ENCODE measurements around the gene TAS2R50.

- no peak for TF ChIP-seq CTCF (IDR thresholded peaks at IDR 0.05)
- TF ChIP-seq POLR2A (IDR thresholded peaks at IDR 0.05): no peak
Observed at GRCh38 chr12:11023387-11023786, 36.7 kb upstream of the TAS2R50 start.

All from adrenal gland (tissue), 5 donors.